SK-N-MC (cell line): ENCODE results near the gene TNFRSF18.

ENCODE experiments used
- EZH2 ChIP-seq: fragments of 200-600 bp; sonication (generic); IDR thresholded peaks from one replicate; pipeline ENCODE4 v1.6.1; 2017; ENCODE audit warnings: antibody characterized with exemption
- POLR2AphosphoS5 ChIP-seq: IDR thresholded peaks from 2 replicates; pipeline ENCODE4 v1.6.1; 2012; ENCODE audit warnings: mild to moderate bottlenecking, low read depth, low read length, borderline replicate concordance

DNA sequence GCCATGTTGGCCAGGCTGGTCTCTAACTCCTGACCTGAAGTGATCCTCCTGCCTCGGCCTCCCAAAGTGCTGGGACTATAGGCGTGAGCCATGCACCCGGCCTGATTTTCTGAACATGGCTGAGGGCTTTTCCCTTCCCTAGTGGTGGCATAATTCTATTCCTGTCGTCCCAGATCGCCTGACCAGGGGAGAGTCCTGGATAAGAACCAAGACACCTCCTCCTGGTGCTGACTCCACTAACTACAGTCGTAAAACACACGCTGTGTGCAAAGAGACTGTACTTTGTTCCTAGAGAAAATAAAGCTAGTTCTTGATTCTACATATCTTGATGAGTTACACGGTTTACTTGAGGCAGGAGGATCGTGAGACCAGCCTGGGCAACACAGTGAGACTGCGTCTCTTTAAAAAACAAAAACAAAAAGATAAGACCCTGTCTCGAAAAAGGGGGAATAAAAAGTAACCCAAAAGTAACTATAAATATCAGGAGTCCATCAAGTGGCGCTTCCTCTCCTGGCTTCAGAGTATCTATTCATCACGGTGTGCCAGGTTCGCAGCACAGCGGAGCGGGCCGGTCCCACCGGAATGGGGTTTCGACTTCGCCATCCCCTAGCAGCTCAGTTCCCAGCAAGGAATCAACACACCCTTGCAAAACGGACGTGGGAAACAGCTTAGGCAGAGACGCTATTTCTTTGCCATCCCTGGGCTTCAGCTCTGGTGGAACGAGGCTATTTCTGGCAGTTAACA, 24.4 kb upstream of the TNFRSF18 start:
- TF ChIP-seq EZH2 (no peak), POLR2AphosphoS5 (no peak)
